K562 (cell line): ENCODE data around the gene EMC9. TPM values are rescaled to one million over a fixed set of nuclear protein-coding genes. Genes with fewer than 3 reads are reported as not detected.

Experiments used
- ATAC-seq: fragments of 200-7000 bp; cut with Tn5 transposase; 3 replicates; pipeline ENCODE4 v1.9.1; 2020; ENCODE audit warnings: moderate library complexity
- BruUV-seq: library from RNA; stranded (reverse); fragments of 400-500 nt; replicated peaks from 2 replicates; lab custom pipeline; 2021; lab: Mats Ljungman, UMichigan
- CTCF ChIA-PET: fragments of 300-600 bp; formaldehyde crosslinking; extraction: SDS; loops from one replicate; lab custom pipeline; 2021; ENCODE audit warnings: low intra/inter-chr PET ratio; lab: Yijun Ruan, JAX
- POLR2A ChIA-PET: fragments of 300-600, 350-650 bp; sonication (Branson Sonifier 250); formaldehyde crosslinking; extraction: SDS; loops from one replicate; lab custom pipeline; 2021; ENCODE audit warnings: antibody characterized with exemption, inconsistent platforms; lab: Yijun Ruan, JAX
- DNase-seq, 4 experiments: peaks; one replicate each; pipeline versions ENCODE4 v3.0.0 to v3.0.0-alpha.2; 2011 to 2018; ENCODE audit warnings: low spot score in 3 of 4, mixed read lengths in 3 of 4; ENCODE audit errors: extremely low read depth in 1 of 4
- FAIRE-seq: peaks from 2 replicates; lab custom pipeline; 2011; peaks lifted over from hg19 to GRCh38; lab: Jason Lieb, UNC
- H2AFZ ChIP-seq: 2 replicates; pipeline ENCODE4 v1.6.0; 2011; ENCODE audit warnings: low read depth, low read length, control low read depth, inconsistent platforms
- H3K27ac ChIP-seq: fragments of 200-600 bp; 3 replicates; pipeline ENCODE4 v1.8.0; 2011; ENCODE audit warnings: low read depth, mild to moderate bottlenecking, control low read depth, inconsistent platforms, low read length, moderate library complexity, mixed read lengths; ENCODE audit errors: extremely low read depth
- H3K27me3 ChIP-seq, 2 experiments: fragments of 300-600 bp in 1 of 2; 2 replicates in 1 of 2; 3 replicates in 1 of 2; pipeline versions ENCODE4 v1.6.0 to v1.8.0; 2011; ENCODE audit warnings: inconsistent platforms in 2 of 2, low read length in 2 of 2, mild to moderate bottlenecking in 1 of 2, mixed read lengths in 1 of 2, moderate library complexity in 1 of 2; ENCODE audit not compliant: control insufficient read depth in 2 of 2, insufficient read depth in 2 of 2
- H3K36me3 ChIP-seq: fragments of 300-600 bp; 3 replicates; pipeline ENCODE4 v1.8.0; 2011; ENCODE audit warnings: mild to moderate bottlenecking, low read length, inconsistent platforms; ENCODE audit not compliant: control insufficient read depth, insufficient read depth
- H3K4me1 ChIP-seq, 2 experiments: fragments of 200-600 bp in 1 of 2; replicated peaks in 1 of 2; 2 replicates in 1 of 2; 3 replicates in 1 of 2; pipeline versions ENCODE4 v1.5.1 to v1.8.0; 2011; ENCODE audit warnings: inconsistent platforms in 2 of 2, low read length in 2 of 2, mild to moderate bottlenecking in 1 of 2, mixed read lengths in 1 of 2, moderate library complexity in 1 of 2; ENCODE audit not compliant: control insufficient read depth in 2 of 2, insufficient read depth in 2 of 2
- H3K4me2 ChIP-seq: 2 replicates; pipeline ENCODE4 v1.6.1; 2011; ENCODE audit warnings: low read length, control low read depth, inconsistent platforms, mixed read lengths; ENCODE audit not compliant: insufficient read depth
- H3K4me3 ChIP-seq: fragments of 200-600 bp; sonication (generic), shearing (Covaris generic); 2 replicates; pipeline ENCODE4 v1.5.1; 2016; ENCODE audit warnings: control low read depth, inconsistent platforms
- H3K79me2 ChIP-seq: fragments of 200-600 bp; 3 replicates; pipeline ENCODE4 v1.8.0; 2011; ENCODE audit warnings: low read length, inconsistent platforms; ENCODE audit not compliant: control insufficient read depth, insufficient read depth
- H3K9ac ChIP-seq, 2 experiments: 2 replicates each; pipeline versions ENCODE4 v1.6.0 to v1.6.1; 2011; ENCODE audit warnings: low read depth in 2 of 2, low read length in 2 of 2, control low read depth in 1 of 2, inconsistent platforms in 1 of 2, mild to moderate bottlenecking in 1 of 2, mixed read lengths in 1 of 2; ENCODE audit not compliant: insufficient read depth in 1 of 2
- H3K9me1 ChIP-seq: one replicate; pipeline ENCODE4 v1.6.0; 2011; ENCODE audit warnings: inconsistent platforms, mild to moderate bottlenecking, low read length, moderate library complexity; ENCODE audit not compliant: control insufficient read depth, insufficient read depth
- H3K9me3 ChIP-seq: replicated peaks from 2 replicates; pipeline ENCODE4 v1.5.1; 2011; ENCODE audit warnings: low read depth, low read length, inconsistent platforms; ENCODE audit not compliant: control insufficient read depth, insufficient read depth
- H4K20me1 ChIP-seq: replicated peaks from 2 replicates; pipeline ENCODE4 v1.6.1; 2011; ENCODE audit warnings: low read length, inconsistent platforms, mixed read lengths; ENCODE audit not compliant: control insufficient read depth, insufficient read depth
- BRCA1 ChIP-seq, 2 experiments: fragments of 450-650 bp in 1 of 2; sonication (generic) in 1 of 2; formaldehyde crosslinking in 1 of 2; IDR thresholded peaks; 2 replicates each; pipeline versions ENCODE4 v1.5.0 to v1.6.1; 2017 to 2020; ENCODE audit warnings: mild to moderate bottlenecking in 1 of 2, missing genetic modification reagents in 1 of 2
- CREBBP ChIP-seq: IDR thresholded peaks from one replicate; pipeline ENCODE4 v1.6.1; 2012; ENCODE audit warnings: low read depth, mild to moderate bottlenecking, control low read depth, inconsistent platforms, low read length
- ELF1 ChIP-seq: fragments of 200-800 bp; sonication (Bioruptor generic); IDR thresholded peaks from 2 replicates; pipeline ENCODE4 v1.6.1; 2016; ENCODE audit warnings: missing genetic modification characterization, missing compliant biosample characterization
- KAT2B ChIP-seq: IDR thresholded peaks from one replicate; pipeline ENCODE4 v1.6.1; 2012; ENCODE audit warnings: low read depth, mild to moderate bottlenecking, control low read depth, inconsistent platforms, low read length, moderate library complexity
- NFIC ChIP-seq: fragments of 450-650 bp; IDR thresholded peaks from 2 replicates; pipeline ENCODE4 v1.6.1; 2017; ENCODE audit warnings: mild to moderate bottlenecking, inconsistent platforms
- PRPF4 ChIP-seq: fragments of 200-400 bp; formaldehyde crosslinking; IDR thresholded peaks from one replicate; pipeline ENCODE4 v1.6.1; 2017; ENCODE audit warnings: low read length, low read depth, mild to moderate bottlenecking; ENCODE audit not compliant: insufficient read depth, poor library complexity, severe bottlenecking
- RB1 ChIP-seq: fragments of 450-650 bp; IDR thresholded peaks from 2 replicates; pipeline ENCODE4 v1.6.1; 2017; ENCODE audit warnings: low read depth, mild to moderate bottlenecking
- ZBED1 ChIP-seq: IDR thresholded peaks from 2 replicates; pipeline ENCODE4 v1.6.1; 2014
- ZNF12 ChIP-seq: sonication (generic); formaldehyde crosslinking; IDR thresholded peaks from 2 replicates; pipeline ENCODE4 v1.4.0; 2020; ENCODE audit warnings: mild to moderate bottlenecking, missing genetic modification reagents
- WGBS: fragments of 100-300 bp; shearing (Covaris generic); methylation state at CpG from one replicate; pipeline ENCODE4 v1.1.6; 2016; ENCODE audit warnings: low coverage, mixed read lengths; ENCODE audit not compliant: insufficient coverage; ENCODE audit errors: missing lambda C conversion rate; 5-methylcytosine and 5-hydroxymethylcytosine counted together
- in situ Hi-C: fragments of 300-500 bp; cut with MboI; formaldehyde crosslinking; loops from 4 replicates; pipeline ENCODE4 v1.15.0; 2018; ENCODE audit warnings: inconsistent platforms, mixed read lengths
- intact Hi-C: fragments of 100-400 bp; cut with micrococcal nuclease; formaldehyde crosslinking; loops from 2 replicates; pipeline ENCODE4 v1.14.2; 2022
- polyA plus RNA-seq, 8 experiments: library from polyadenylated mRNA; depleted of rRNA in 4 of 8; stranded (reverse) in 5 of 8; unstranded in 3 of 8; fragments of >200 nt; fragmentation: Nextera tagmentation in 2 of 8; fragmentation: Illumina TruSeq in 1 of 8; extraction: Ambion mirVana in 2 of 8; extraction: Trizol in 1 of 8; gene quantifications; 2 replicates each; pipeline versions ENCODE4 v1.2.1 to v1.2.3, GENCODE V29; 2011 to 2014; ENCODE audit warnings: inconsistent platforms in 1 of 8, missing spikeins in 1 of 8
- total RNA-seq, 7 experiments: library from RNA; depleted of rRNA in 6 of 7; stranded (reverse); fragments of >200 nt in 6 of 7; fragmentation: Illumina TruSeq in 2 of 7; extraction: Trizol in 2 of 7; gene quantifications; 2 replicates each; pipeline versions ENCODE4 v1.2.1 to v1.2.3, GENCODE V29; 2011 to 2021; ENCODE audit warnings: low replicate concordance in 1 of 7
- TF ChIP-seq, protein P1 (sequence below): sonication (generic); formaldehyde crosslinking; IDR thresholded peaks from 2 replicates; pipeline ENCODE4 v1.8.0; 2022; ENCODE audit warnings: missing genetic modification reagents, mild to moderate bottlenecking, moderate library complexity, borderline replicate concordance
- TF ChIP-seq, protein P2 (sequence below): fragments of 200-800 bp; sonication (Bioruptor generic); IDR thresholded peaks from 2 replicates; pipeline ENCODE4 v1.6.1; 2017; ENCODE audit warnings: missing genetic modification characterization, missing compliant biosample characterization
- TF ChIP-seq, protein P3 (sequence below): fragments of 150-350 bp; IDR thresholded peaks from 2 replicates; pipeline ENCODE4 v1.6.1; 2014; ENCODE audit warnings: low read depth, mild to moderate bottlenecking, low read length, borderline replicate concordance
- TF ChIP-seq, protein P4 (sequence below): fragments of 450-650 bp; formaldehyde crosslinking; IDR thresholded peaks from 2 replicates; pipeline ENCODE4 v1.4.0; 2020; ENCODE audit warnings: mild to moderate bottlenecking, mixed read lengths

Gene EMC9
- total and polyA plus RNA-seq, 9 of the 15 experiments (the other 6 are each of a cell fraction or from before 2014, with no cell fraction given), result 3.1 to 13.2 (median 7.8) TPM

DNA sequence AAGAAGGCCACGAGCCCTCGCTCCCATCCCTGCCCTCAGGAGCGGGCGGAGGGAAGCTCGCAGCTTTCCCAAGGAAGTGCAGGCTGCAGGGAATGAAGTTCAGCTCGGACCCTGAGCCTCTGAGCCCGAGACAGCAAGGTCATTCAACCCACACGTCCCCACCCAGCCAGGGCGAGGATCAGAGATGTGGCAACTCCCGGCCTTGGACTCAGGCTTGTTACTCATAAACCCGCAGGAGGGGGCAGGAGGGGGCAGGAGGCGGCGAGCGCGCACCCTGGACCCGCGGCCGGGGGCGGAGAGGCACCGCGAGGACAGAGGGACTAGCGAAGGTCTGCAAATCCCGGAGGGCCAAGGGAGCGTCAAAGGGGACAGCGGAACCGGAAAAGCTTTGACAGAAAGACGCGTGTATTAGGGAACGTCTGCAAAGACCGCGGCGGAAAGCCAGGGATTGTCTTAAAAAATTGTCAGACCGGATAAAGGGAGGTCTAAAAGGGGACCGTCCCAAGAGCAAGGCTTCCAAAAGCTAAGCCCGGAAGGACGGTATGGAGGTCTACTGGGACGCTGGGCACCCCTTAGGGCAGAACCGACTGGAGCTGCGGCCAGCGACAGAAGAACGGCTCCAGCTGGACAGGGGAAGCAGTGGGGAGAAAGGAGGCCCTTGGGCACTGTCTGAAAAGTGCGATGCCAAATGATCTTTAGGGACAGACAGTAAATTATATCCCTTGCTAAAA is 27.4 kb downstream of the EMC9 start:
- CTCF ChIA-PET, result interaction anchor here (0.6 kb wide), 1 partner anchor 313 kb away, joined by 3 read pairs; no protein-coding TSS in a partner anchor
- under 1% methylated on average over 41 of the region's 42 CpGs for WGBS
- Histone ChIP-seq H3K9me3 (no peaks in the 10 kb centered on the region), H2AFZ (peak overlapping the region; percentile 87), H3K9me1 (no peaks in the 10 kb centered on the region), H3K79me2 (peaks cover 18% of the 10 kb centered on the region), H3K27ac (peak overlapping the region; percentile 95), H3K4me3 (peak overlapping the region; percentile 51), H3K4me1 (peaks cover 10% of the 10 kb centered on the region in 2 experiments; a peak in 4 of 5 replicates), H3K36me3 (peaks cover 28% of the 10 kb centered on the region; the same call in 2 of the 3 replicates), H3K27me3 (no peaks in the 10 kb centered on the region), H3K9ac (peak overlapping the region; percentile 89 to 97), H4K20me1 (no peaks in the 10 kb centered on the region), H3K4me2 (peak overlapping the region; percentile 94)
- POLR2A ChIA-PET, result interaction anchor here (0.7 to 5.0 kb wide), 18 partner anchors 8 to 193 kb away, joined by 3 to 38 read pairs (median 5); partner anchors contain the start of genes CHMP4A, EMC9, PCK2 and PSME1
- in situ Hi-C loops (no loop called here), intact Hi-C loops (loop anchor here (2.0 kb wide), 2 partner anchors 19 to 33 kb away; partner anchors contain the start of genes PCK2, PSME2 and RNF31)
- ATAC-seq (peak; percentile 82), DNase-seq (peak; percentile 68 to 91 (median 71)), FAIRE-seq (no peak)
- BruUV-seq, result no TSS peak
- TF ChIP-seq, protein P1, sequence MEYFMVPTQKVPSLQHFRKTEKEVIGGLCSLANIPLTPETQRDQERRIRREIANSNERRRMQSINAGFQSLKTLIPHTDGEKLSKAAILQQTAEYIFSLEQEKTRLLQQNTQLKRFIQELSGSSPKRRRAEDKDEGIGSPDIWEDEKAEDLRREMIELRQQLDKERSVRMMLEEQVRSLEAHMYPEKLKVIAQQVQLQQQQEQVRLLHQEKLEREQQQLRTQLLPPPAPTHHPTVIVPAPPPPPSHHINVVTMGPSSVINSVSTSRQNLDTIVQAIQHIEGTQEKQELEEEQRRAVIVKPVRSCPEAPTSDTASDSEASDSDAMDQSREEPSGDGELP (CRISPR knock-in tag), result peak; percentile 94
- no peak for TF ChIP-seq BRCA1 (IDR thresholded peaks at IDR 0.05)
- no peak for TF ChIP-seq BRCA1 (CRISPR knock-in tag; IDR thresholded peaks at IDR 0.05)
- TF ChIP-seq ZBED1, result 0 out of 2 replicates have a peak, but pooled peaks have one; percentile 24
- peak; percentile 4; the same call in 1 of the 2 replicates for TF ChIP-seq NFIC
- TF ChIP-seq CREBBP, result no peak
- no peak; the same call in 1 of the 2 replicates for TF ChIP-seq ELF1 (tag)
- TF ChIP-seq PRPF4, result no peak
- TF ChIP-seq, protein P2, sequence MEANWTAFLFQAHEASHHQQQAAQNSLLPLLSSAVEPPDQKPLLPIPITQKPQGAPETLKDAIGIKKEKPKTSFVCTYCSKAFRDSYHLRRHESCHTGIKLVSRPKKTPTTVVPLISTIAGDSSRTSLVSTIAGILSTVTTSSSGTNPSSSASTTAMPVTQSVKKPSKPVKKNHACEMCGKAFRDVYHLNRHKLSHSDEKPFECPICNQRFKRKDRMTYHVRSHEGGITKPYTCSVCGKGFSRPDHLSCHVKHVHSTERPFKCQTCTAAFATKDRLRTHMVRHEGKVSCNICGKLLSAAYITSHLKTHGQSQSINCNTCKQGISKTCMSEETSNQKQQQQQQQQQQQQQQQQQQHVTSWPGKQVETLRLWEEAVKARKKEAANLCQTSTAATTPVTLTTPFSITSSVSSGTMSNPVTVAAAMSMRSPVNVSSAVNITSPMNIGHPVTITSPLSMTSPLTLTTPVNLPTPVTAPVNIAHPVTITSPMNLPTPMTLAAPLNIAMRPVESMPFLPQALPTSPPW (CRISPR knock-in tag), result peak; percentile 78
- TF ChIP-seq KAT2B, result no peak
- TF ChIP-seq, protein P3, sequence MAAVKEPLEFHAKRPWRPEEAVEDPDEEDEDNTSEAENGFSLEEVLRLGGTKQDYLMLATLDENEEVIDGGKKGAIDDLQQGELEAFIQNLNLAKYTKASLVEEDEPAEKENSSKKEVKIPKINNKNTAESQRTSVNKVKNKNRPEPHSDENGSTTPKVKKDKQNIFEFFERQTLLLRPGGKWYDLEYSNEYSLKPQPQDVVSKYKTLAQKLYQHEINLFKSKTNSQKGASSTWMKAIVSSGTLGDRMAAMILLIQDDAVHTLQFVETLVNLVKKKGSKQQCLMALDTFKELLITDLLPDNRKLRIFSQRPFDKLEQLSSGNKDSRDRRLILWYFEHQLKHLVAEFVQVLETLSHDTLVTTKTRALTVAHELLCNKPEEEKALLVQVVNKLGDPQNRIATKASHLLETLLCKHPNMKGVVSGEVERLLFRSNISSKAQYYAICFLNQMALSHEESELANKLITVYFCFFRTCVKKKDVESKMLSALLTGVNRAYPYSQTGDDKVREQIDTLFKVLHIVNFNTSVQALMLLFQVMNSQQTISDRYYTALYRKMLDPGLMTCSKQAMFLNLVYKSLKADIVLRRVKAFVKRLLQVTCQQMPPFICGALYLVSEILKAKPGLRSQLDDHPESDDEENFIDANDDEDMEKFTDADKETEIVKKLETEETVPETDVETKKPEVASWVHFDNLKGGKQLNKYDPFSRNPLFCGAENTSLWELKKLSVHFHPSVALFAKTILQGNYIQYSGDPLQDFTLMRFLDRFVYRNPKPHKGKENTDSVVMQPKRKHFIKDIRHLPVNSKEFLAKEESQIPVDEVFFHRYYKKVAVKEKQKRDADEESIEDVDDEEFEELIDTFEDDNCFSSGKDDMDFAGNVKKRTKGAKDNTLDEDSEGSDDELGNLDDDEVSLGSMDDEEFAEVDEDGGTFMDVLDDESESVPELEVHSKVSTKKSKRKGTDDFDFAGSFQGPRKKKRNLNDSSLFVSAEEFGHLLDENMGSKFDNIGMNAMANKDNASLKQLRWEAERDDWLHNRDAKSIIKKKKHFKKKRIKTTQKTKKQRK, result no peak
- TF ChIP-seq, protein P4, sequence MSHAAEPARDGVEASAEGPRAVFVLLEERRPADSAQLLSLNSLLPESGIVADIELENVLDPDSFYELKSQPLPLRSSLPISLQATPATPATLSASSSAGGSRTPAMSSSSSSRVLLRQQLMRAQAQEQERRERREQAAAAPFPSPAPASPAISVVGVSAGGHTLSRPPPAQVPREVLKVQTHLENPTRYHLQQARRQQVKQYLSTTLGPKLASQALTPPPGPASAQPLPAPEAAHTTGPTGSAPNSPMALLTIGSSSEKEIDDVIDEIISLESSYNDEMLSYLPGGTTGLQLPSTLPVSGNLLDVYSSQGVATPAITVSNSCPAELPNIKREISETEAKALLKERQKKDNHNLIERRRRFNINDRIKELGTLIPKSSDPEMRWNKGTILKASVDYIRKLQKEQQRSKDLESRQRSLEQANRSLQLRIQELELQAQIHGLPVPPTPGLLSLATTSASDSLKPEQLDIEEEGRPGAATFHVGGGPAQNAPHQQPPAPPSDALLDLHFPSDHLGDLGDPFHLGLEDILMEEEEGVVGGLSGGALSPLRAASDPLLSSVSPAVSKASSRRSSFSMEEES (CRISPR knock-in tag), result no peak
- no peak for TF ChIP-seq ZNF12 (CRISPR knock-in tag)
- no peak for TF ChIP-seq RB1
